ENCODE measurements around the gene TSC2. TPM values are rescaled to one million over a fixed set of nuclear protein-coding genes. Genes with fewer than 3 reads are reported as not detected.

TSC2 gene
- total and polyA plus RNA-seq, 2 donors (not counting 1 experiment from before 2014, with no cell fraction given), result 24.5 to 46.6 TPM

DNA sequence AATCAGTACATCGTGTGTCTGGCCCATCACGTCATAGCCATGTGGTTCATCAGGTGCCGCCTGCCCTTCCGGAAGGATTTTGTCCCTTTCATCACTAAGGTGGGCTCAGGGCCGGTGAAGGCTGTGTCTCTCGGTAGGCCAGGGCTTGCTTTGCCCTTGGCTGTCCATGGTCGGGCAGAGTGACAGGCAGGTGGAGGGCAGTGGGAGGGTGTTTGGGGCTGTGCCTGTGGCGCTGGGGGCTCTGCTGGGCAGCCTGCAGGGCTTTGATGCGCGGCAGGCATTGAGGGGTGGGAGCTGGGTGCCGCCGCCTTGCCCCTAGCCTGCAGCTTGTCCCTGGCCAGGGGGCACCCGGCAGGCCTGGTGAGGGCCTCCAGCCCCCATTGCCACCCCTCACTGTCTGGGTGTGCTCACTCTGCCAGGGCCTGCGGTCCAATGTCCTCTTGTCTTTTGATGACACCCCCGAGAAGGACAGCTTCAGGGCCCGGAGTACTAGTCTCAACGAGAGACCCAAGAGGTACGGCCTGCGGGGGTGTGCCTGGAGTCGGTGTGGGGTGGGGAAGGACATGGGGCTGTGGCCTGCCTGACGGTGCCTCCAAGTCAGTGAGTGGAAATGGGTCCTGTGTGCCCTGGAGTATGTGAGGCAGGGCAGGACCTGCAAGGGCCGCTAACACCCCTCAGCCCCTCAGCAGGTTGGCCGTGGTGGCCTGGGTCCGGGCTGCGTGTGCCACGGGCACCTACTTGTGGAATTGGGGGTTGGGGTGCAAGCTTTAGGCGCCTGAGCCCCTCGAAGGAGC is 28.5 kb downstream of the TSC2 start:
- Histone ChIP-seq H3K4me2 (ENCODE audit: extremely low read depth, insufficient read depth, low read length) (no peak overlapping the region), H3K27me3 (ENCODE audit: control insufficient read depth, insufficient read depth, low read length) (no peaks in the 10 kb centered on the region), H4K20me1 (ENCODE audit: control insufficient read depth, extremely low read depth, insufficient read depth, low read length) (no peaks in the 10 kb centered on the region), H2AFZ (ENCODE audit: low read length) (no peak overlapping the region), H3K4me3 (replicated peaks in 1 of 4; ENCODE audit: control extremely low read depth in 1 of 4, insufficient read depth in 1 of 4, low read depth in 3 of 4, low read length in 4 of 4) (no peak overlapping the region), H3K4me1 (ENCODE audit: control insufficient read depth, extremely low read depth, insufficient read depth, low read length) (no peaks in the 10 kb centered on the region), H3K79me2 (ENCODE audit: control insufficient read depth, insufficient read depth, low read length) (no peaks in the 10 kb centered on the region), H3K27ac (ENCODE audit: insufficient read depth, low read length) (no peak overlapping the region), H3K9me3 (ENCODE audit: control insufficient read depth, insufficient read depth, low read depth, low read length) (no peaks in the 10 kb centered on the region), H3K36me3 (ENCODE audit: control insufficient read depth, insufficient read depth, low read length) (peaks cover 41% of the 10 kb centered on the region), H3K9ac (ENCODE audit: insufficient read depth, low read length) (no peak overlapping the region)
- no peak for TF ChIP-seq EZH2 (IDR thresholded peaks at IDR 0.05; ENCODE audit: low read length, missing control alignments)
- TF ChIP-seq, protein P1, sequence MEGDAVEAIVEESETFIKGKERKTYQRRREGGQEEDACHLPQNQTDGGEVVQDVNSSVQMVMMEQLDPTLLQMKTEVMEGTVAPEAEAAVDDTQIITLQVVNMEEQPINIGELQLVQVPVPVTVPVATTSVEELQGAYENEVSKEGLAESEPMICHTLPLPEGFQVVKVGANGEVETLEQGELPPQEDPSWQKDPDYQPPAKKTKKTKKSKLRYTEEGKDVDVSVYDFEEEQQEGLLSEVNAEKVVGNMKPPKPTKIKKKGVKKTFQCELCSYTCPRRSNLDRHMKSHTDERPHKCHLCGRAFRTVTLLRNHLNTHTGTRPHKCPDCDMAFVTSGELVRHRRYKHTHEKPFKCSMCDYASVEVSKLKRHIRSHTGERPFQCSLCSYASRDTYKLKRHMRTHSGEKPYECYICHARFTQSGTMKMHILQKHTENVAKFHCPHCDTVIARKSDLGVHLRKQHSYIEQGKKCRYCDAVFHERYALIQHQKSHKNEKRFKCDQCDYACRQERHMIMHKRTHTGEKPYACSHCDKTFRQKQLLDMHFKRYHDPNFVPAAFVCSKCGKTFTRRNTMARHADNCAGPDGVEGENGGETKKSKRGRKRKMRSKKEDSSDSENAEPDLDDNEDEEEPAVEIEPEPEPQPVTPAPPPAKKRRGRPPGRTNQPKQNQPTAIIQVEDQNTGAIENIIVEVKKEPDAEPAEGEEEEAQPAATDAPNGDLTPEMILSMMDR (conservative IDR thresholded peaks at IDR 0.05 in 1 of 2, IDR thresholded peaks at IDR 0.05 in 1 of 2; ENCODE audit: low read depth in 1 of 2, low read length in 2 of 2), result no peak
- no peak for DNase-seq (ENCODE audit: low read depth in 2 of 2)

DNA sequence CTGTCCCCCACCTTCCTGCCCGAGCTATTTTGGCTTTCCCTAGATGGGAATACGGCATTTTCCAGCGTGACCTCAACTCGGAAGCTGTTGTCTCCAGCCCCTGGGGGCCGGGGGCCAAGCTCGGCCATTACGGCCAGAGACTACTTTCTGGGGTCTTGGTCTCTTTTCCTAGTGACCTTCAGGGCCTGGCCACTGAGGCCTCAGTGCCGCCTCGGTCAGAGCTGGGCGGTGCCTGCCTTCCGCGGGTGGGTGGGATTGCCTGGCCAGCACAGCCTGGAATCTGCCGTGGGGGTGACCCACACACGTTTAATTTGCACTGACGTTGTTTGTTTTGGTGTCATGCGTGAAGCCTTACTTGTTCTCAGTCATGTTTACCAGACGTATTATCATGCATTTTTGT is 29.2 kb downstream of the TSC2 start:
- Histone ChIP-seq H3K4me1 (ENCODE audit: control insufficient read depth, extremely low read depth, insufficient read depth, low read length) (peaks cover 2% of the 10 kb centered on the region), H3K27ac (ENCODE audit: insufficient read depth, low read length) (no peak overlapping the region), H4K20me1 (ENCODE audit: control insufficient read depth, extremely low read depth, insufficient read depth, low read length) (no peaks in the 10 kb centered on the region), H3K9me3 (ENCODE audit: control insufficient read depth, insufficient read depth, low read depth, low read length) (no peaks in the 10 kb centered on the region), H2AFZ (ENCODE audit: low read length) (no peak overlapping the region), H3K36me3 (ENCODE audit: control insufficient read depth, insufficient read depth, low read length) (peaks cover 41% of the 10 kb centered on the region), H3K27me3 (ENCODE audit: control insufficient read depth, insufficient read depth, low read length) (no peaks in the 10 kb centered on the region), H3K4me3 (replicated peaks in 1 of 4; ENCODE audit: control extremely low read depth in 1 of 4, insufficient read depth in 1 of 4, low read depth in 3 of 4, low read length in 4 of 4) (no peak overlapping the region), H3K79me2 (ENCODE audit: control insufficient read depth, insufficient read depth, low read length) (no peaks in the 10 kb centered on the region), H3K9ac (ENCODE audit: insufficient read depth, low read length) (no peak overlapping the region), H3K4me2 (ENCODE audit: extremely low read depth, insufficient read depth, low read length) (no peak overlapping the region)
- TF ChIP-seq, protein P1 (conservative IDR thresholded peaks at IDR 0.05 in 1 of 2, IDR thresholded peaks at IDR 0.05 in 1 of 2; ENCODE audit: low read depth in 1 of 2, low read length in 2 of 2), result no peak
- no peak for TF ChIP-seq EZH2 (IDR thresholded peaks at IDR 0.05; ENCODE audit: low read length, missing control alignments)
- DNase-seq (ENCODE audit: low read depth in 2 of 2), result no peak

DNA sequence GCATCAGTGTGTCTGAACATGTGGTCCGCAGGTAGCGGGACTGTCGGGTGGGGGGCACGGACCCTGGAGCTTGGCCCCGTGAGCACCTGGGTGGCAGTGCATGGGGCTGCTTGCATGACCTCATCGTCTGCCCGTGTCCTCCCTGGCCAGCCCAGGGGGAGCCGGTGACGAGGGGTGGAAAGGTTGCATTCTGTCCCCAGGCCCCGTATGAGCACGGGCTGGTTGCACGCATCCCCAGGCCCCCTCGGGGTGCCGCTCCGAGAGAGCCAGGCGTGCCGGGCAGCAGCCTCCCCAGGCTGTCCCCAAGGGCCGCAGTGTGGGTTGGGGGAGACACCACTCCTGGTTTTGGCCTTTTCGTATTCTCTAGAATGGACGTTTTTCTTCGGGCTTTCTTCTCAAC is 29.9 kb downstream of the TSC2 start:
- Histone ChIP-seq H3K27me3 (ENCODE audit: control insufficient read depth, insufficient read depth, low read length) (no peaks in the 10 kb centered on the region), H3K4me2 (ENCODE audit: extremely low read depth, insufficient read depth, low read length) (no peak overlapping the region), H4K20me1 (ENCODE audit: control insufficient read depth, extremely low read depth, insufficient read depth, low read length) (no peaks in the 10 kb centered on the region), H3K79me2 (ENCODE audit: control insufficient read depth, insufficient read depth, low read length) (no peaks in the 10 kb centered on the region), H2AFZ (ENCODE audit: low read length) (no peak overlapping the region), H3K9ac (ENCODE audit: insufficient read depth, low read length) (no peak overlapping the region), H3K9me3 (ENCODE audit: control insufficient read depth, insufficient read depth, low read depth, low read length) (no peaks in the 10 kb centered on the region), H3K27ac (ENCODE audit: insufficient read depth, low read length) (no peak overlapping the region), H3K4me1 (ENCODE audit: control insufficient read depth, extremely low read depth, insufficient read depth, low read length) (peaks cover 4% of the 10 kb centered on the region), H3K4me3 (replicated peaks in 1 of 4; ENCODE audit: control extremely low read depth in 1 of 4, insufficient read depth in 1 of 4, low read depth in 3 of 4, low read length in 4 of 4) (no peak overlapping the region), H3K36me3 (ENCODE audit: control insufficient read depth, insufficient read depth, low read length) (peaks cover 39% of the 10 kb centered on the region)
- TF ChIP-seq, protein P1 (conservative IDR thresholded peaks at IDR 0.05 in 1 of 2, IDR thresholded peaks at IDR 0.05 in 1 of 2; ENCODE audit: low read depth in 1 of 2, low read length in 2 of 2), result no peak
- no peak for DNase-seq (ENCODE audit: low read depth in 2 of 2)
